Measurements from ENCODE around the gene PLEKHM3.

DNA sequence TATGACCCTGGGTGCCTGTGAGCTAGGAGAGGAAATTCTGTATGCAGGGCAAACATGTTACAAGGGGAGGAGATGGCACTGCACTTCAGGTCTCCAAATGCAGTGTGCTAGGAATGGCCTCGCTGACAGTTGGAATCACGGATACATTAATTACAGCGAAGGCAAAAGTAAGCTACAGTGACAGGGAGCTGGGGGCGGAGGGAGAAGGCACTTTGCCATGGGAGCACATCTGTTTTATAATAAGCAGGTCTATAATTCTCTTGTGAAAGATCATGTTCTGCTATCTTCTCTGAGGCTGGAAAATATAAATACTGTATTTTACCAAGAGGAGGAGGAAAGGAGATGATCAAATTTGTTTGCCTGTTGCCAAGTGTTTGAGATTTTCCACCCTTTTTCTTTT is 199.3 kb downstream of the PLEKHM3 start:
- no peak for TF ChIP-seq ZNF747 (tag by site-specific recombination; IDR thresholded peaks at IDR 0.05)
- no peak for TF ChIP-seq ZNF169 (tag by site-specific recombination; IDR thresholded peaks at IDR 0.05)
- TF ChIP-seq, protein P1, sequence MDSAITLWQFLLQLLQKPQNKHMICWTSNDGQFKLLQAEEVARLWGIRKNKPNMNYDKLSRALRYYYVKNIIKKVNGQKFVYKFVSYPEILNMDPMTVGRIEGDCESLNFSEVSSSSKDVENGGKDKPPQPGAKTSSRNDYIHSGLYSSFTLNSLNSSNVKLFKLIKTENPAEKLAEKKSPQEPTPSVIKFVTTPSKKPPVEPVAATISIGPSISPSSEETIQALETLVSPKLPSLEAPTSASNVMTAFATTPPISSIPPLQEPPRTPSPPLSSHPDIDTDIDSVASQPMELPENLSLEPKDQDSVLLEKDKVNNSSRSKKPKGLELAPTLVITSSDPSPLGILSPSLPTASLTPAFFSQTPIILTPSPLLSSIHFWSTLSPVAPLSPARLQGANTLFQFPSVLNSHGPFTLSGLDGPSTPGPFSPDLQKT (IDR thresholded peaks at IDR 0.05; ENCODE audit: borderline replicate concordance, low read depth, low read length), result no peak
- TF ChIP-seq, protein P2, sequence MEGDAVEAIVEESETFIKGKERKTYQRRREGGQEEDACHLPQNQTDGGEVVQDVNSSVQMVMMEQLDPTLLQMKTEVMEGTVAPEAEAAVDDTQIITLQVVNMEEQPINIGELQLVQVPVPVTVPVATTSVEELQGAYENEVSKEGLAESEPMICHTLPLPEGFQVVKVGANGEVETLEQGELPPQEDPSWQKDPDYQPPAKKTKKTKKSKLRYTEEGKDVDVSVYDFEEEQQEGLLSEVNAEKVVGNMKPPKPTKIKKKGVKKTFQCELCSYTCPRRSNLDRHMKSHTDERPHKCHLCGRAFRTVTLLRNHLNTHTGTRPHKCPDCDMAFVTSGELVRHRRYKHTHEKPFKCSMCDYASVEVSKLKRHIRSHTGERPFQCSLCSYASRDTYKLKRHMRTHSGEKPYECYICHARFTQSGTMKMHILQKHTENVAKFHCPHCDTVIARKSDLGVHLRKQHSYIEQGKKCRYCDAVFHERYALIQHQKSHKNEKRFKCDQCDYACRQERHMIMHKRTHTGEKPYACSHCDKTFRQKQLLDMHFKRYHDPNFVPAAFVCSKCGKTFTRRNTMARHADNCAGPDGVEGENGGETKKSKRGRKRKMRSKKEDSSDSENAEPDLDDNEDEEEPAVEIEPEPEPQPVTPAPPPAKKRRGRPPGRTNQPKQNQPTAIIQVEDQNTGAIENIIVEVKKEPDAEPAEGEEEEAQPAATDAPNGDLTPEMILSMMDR (tag by site-specific recombination; IDR thresholded peaks at IDR 0.05), result no peak
- TF ChIP-seq ZNF23 (tag by site-specific recombination; IDR thresholded peaks at IDR 0.05; ENCODE audit: borderline replicate concordance), result no peak
- TF ChIP-seq ZNF677 (tag by site-specific recombination; IDR thresholded peaks at IDR 0.05), result no peak
